ENCODE measurements around the gene PNLDC1. TPM values are rescaled to one million over a fixed set of nuclear protein-coding genes. Genes with fewer than 3 reads are reported as not detected.

PNLDC1 gene
- 0.81 and 1.2 TPM in 2 replicates for total RNA-seq

GRCh38 chr6:159800141-159800865 lies at the start of gene PNLDC1:
Gene PNLDC1, plus strand, starts transcription at chr6:159800276. Its CDS starts 32 bp downstream, at chr6:159800308.

GRCh38 chr6:159761873-159762680 lies 38.0 kb upstream of the PNLDC1 start, which contains the start of gene ACAT2:
Gene ACAT2, plus strand, starts transcription at chr6:159762045. Its CDS starts 43 bp downstream, at chr6:159762088.

GRCh38 chr6:159789377-159790148 lies 10.5 kb upstream of the PNLDC1 start, which contains the start of gene TCP1:
Gene TCP1, minus strand, starts transcription at chr6:159789602. Its CDS starts 134 bp downstream, at chr6:159789468.

GRCh38 chr6:159790149-159790955 lies 9.7 kb upstream of the PNLDC1 start, which contains the start of gene MRPL18:
Gene MRPL18, plus strand, starts transcription at chr6:159790467. Its CDS starts 121 bp downstream, at chr6:159790588.

Small RNA genes lying within 50 kb of the gene (small RNA-seq; reads per million reads assigned to genes)
- gene SNORA20 (1,190 reads per million, percentile 99 among the genes with 10 or more reads in this experiment), gene SNORA29 (not detected)

Other genes with a start within 250 kb of the PNLDC1 start
- 642 and 1,435 TPM in 2 replicates for gene SOD2, start 107.0 kb upstream of the PNLDC1 start, total RNA-seq
- 104 and 147 TPM in 2 replicates for gene WTAP, start 72.8 kb upstream of the PNLDC1 start, total RNA-seq
- 50.0 and 66.7 TPM in 2 replicates for gene ACAT2, start 38.2 kb upstream of the PNLDC1 start, total RNA-seq
- 166 and 178 TPM in 2 replicates for gene TCP1, start 10.7 kb upstream of the PNLDC1 start, total RNA-seq
- gene MRPL18, start 9.8 kb upstream of the PNLDC1 start, total RNA-seq = 47.8 and 50.6 TPM in 2 replicates
- gene MAS1, start 90.7 kb downstream of the PNLDC1 start, total RNA-seq = not detected in 2 replicates
- gene IGF2R, start 168.8 kb downstream of the PNLDC1 start, total RNA-seq = 95.2 and 115 TPM in 2 replicates

All from hair follicle dermal papilla cell (primary cell).